Measurements from ENCODE around the gene USP40. TPM values are rescaled to one million over a fixed set of nuclear protein-coding genes. Genes with fewer than 3 reads are reported as not detected.
A peak's percentile ranks its signal among the peaks of the same experiment; 100 is the strongest.

The USP40 gene
- total RNA-seq, 1 donor from 2014 or later, result 32.9 TPM

GRCh38 chr2:233470839-233471238, 95.7 kb downstream of the USP40 start:
- H3F3A ChIP-seq (ENCODE audit: low read depth), result no peaks in the 10 kb centered on the region
- no peaks in the 10 kb centered on the region for H3K27me3 ChIP-seq
- H3K36me3 ChIP-seq, result no peaks in the 10 kb centered on the region
- H2AFZ ChIP-seq (replicated peaks), result no peak overlapping the region
- no peaks in the 10 kb centered on the region for H4K20me1 ChIP-seq (ENCODE audit: low read depth)
- H3K9ac ChIP-seq, result no peak overlapping the region
- Mint-ChIP-seq H3K4me3 (no peak overlapping the region), H3K36me3 (peaks cover 24% of the 10 kb centered on the region), H3K4me1 (no peaks in the 10 kb centered on the region), H3K27ac (no peak overlapping the region), H3K9me3 (no peaks in the 10 kb centered on the region), H3K27me3 (ENCODE audit: insufficient read depth, low read depth) (no peaks in the 10 kb centered on the region)
- H3K4me3 ChIP-seq, result no peak overlapping the region
- H3K27ac ChIP-seq, result no peak overlapping the region
- no peak for DNase-seq (ENCODE audit: low spot score)
- no peak overlapping the region for H3K4me2 ChIP-seq
- no peaks in the 10 kb centered on the region for H3K9me3 ChIP-seq (ENCODE audit: low read depth)
- H3K4me1 ChIP-seq, result no peaks in the 10 kb centered on the region
- no peaks in the 10 kb centered on the region for H3K79me2 ChIP-seq (ENCODE audit: low read depth)
- TF ChIP-seq EZH2phosphoT487 (IDR thresholded peaks at IDR 0.05), result no peak
- no peak for TF ChIP-seq EZH2 (IDR thresholded peaks at IDR 0.05)
- no peak for TF ChIP-seq CTCF (IDR thresholded peaks at IDR 0.05)

- H3F3A ChIP-seq (ENCODE audit: low read depth), result no peaks in the 10 kb centered on the region
- H3K9ac ChIP-seq, result no peak overlapping the region
- H3K79me2 ChIP-seq (ENCODE audit: low read depth), result no peaks in the 10 kb centered on the region
- no peak for DNase-seq (ENCODE audit: low spot score)
- H3K27me3 Mint-ChIP-seq (ENCODE audit: insufficient read depth, low read depth), result no peaks in the 10 kb centered on the region
- no peak for TF ChIP-seq EZH2phosphoT487 (IDR thresholded peaks at IDR 0.05)
- no peak for TF ChIP-seq EZH2 (IDR thresholded peaks at IDR 0.05)
- TF ChIP-seq CTCF (IDR thresholded peaks at IDR 0.05), result no peak
- H3K36me3 ChIP-seq, result no peaks in the 10 kb centered on the region
- no peak overlapping the region for H3K4me2 ChIP-seq
- no peaks in the 10 kb centered on the region for H3K27me3 ChIP-seq
- no peaks in the 10 kb centered on the region for H4K20me1 ChIP-seq (ENCODE audit: low read depth)
- H3K9me3 ChIP-seq (ENCODE audit: low read depth), result no peaks in the 10 kb centered on the region
- H3K27ac ChIP-seq, result no peak overlapping the region
- no peak overlapping the region for H2AFZ ChIP-seq (replicated peaks)
- H3K4me1 ChIP-seq, result no peaks in the 10 kb centered on the region
- H3K36me3 Mint-ChIP-seq, result peaks cover 24% of the 10 kb centered on the region
- H3K9me3 Mint-ChIP-seq, result no peaks in the 10 kb centered on the region
- H3K27ac Mint-ChIP-seq, result peak overlapping the region; percentile 53
- no peak overlapping the region for H3K4me3 Mint-ChIP-seq
- H3K4me1 Mint-ChIP-seq, result no peaks in the 10 kb centered on the region
- no peak overlapping the region for H3K4me3 ChIP-seq
These were observed 96.4 kb downstream of the USP40 start for GRCh38 chr2:233470011-233470687.

- Mint-ChIP-seq H3K27me3 (ENCODE audit: insufficient read depth, low read depth) (no peaks in the 10 kb centered on the region), H3K36me3 (peaks cover 24% of the 10 kb centered on the region), H3K4me1 (no peaks in the 10 kb centered on the region), H3K27ac (peak overlapping the region; percentile 53), H3K4me3 (no peak overlapping the region), H3K9me3 (no peaks in the 10 kb centered on the region)
- Histone ChIP-seq H3K4me2 (no peak overlapping the region), H3K27ac (no peak overlapping the region), H3K36me3 (no peaks in the 10 kb centered on the region), H3K4me1 (no peaks in the 10 kb centered on the region), H3K4me3 (no peak overlapping the region), H3K79me2 (ENCODE audit: low read depth) (no peaks in the 10 kb centered on the region), H3K27me3 (no peaks in the 10 kb centered on the region), H2AFZ (replicated peaks) (no peak overlapping the region), H3F3A (ENCODE audit: low read depth) (no peaks in the 10 kb centered on the region), H4K20me1 (ENCODE audit: low read depth) (no peaks in the 10 kb centered on the region), H3K9me3 (ENCODE audit: low read depth) (no peaks in the 10 kb centered on the region), H3K9ac (no peak overlapping the region)
- DNase-seq (ENCODE audit: low spot score), result no peak
- TF ChIP-seq EZH2phosphoT487 (IDR thresholded peaks at IDR 0.05) (no peak), CTCF (IDR thresholded peaks at IDR 0.05) (no peak), EZH2 (IDR thresholded peaks at IDR 0.05) (no peak)
These were observed 97.1 kb downstream of the USP40 start for GRCh38 chr2:233469261-233470010.
